Neural progenitor cell (in vitro differentiated cells): ENCODE measurements around the gene CDC23. TPM values are rescaled to one million over a fixed set of nuclear protein-coding genes. Genes with fewer than 3 reads are reported as not detected.

Source experiments
- DNase-seq: peaks from one replicate; pipeline ENCODE4 v3.0.0-alpha.2; 2016; ENCODE audit warnings: low spot score
- H2AFZ ChIP-seq: fragments of 200-600 bp; sonication (generic); replicated peaks from 2 replicates; pipeline ENCODE4 v1.6.1; 2016; ENCODE audit warnings: antibody characterized with exemption
- H3F3A ChIP-seq: fragments of 200-600 bp; sonication (generic); 2 replicates; pipeline ENCODE4 v1.6.1; 2016; ENCODE audit warnings: antibody characterized with exemption, low read depth
- H3K27ac ChIP-seq: fragments of 200-600 bp; sonication (generic); 2 replicates; pipeline ENCODE4 v1.5.1; 2016; ENCODE audit warnings: mild to moderate bottlenecking
- H3K27me3 ChIP-seq: fragments of 200-600 bp; sonication (generic); 2 replicates; pipeline ENCODE4 v1.6.1; 2016; ENCODE audit warnings: mild to moderate bottlenecking, moderate library complexity
- H3K36me3 ChIP-seq: fragments of 200-600 bp; sonication (generic); 2 replicates; pipeline ENCODE4 v1.5.1; 2016
- H3K4me1 ChIP-seq: fragments of 200-600 bp; sonication (generic); 2 replicates; pipeline ENCODE4 v1.6.1; 2016; ENCODE audit warnings: mixed run types
- H3K4me2 ChIP-seq: fragments of 200-600 bp; sonication (generic); 2 replicates; pipeline ENCODE4 v1.6.1; 2016
- H3K4me3 ChIP-seq: fragments of 200-600 bp; sonication (generic); 2 replicates; pipeline ENCODE4 v1.5.1; 2016
- H3K79me2 ChIP-seq: fragments of 200-600 bp; sonication (generic); 2 replicates; pipeline ENCODE4 v1.6.1; 2016; ENCODE audit warnings: low read depth
- H3K9ac ChIP-seq: fragments of 200-600 bp; sonication (generic); 2 replicates; pipeline ENCODE4 v1.6.1; 2016
- H3K9me3 ChIP-seq: fragments of 200-600 bp; sonication (generic); 2 replicates; pipeline ENCODE4 v1.5.1; 2016; ENCODE audit warnings: low read depth
- H4K20me1 ChIP-seq: fragments of 200-600 bp; sonication (generic); 2 replicates; pipeline ENCODE4 v1.6.1; 2016; ENCODE audit warnings: low read depth
- H3K27ac Mint-ChIP-seq: 3 replicates; pipeline ENCODE4 v1.8.0; 2021; ENCODE audit warnings: mixed read lengths
- H3K27me3 Mint-ChIP-seq: 2 replicates; pipeline ENCODE4 v1.8.0; 2022; ENCODE audit warnings: low read depth, mild to moderate bottlenecking, inconsistent platforms, moderate library complexity, mixed read lengths; ENCODE audit not compliant: insufficient read depth
- H3K36me3 Mint-ChIP-seq: 3 replicates; pipeline ENCODE4 v1.8.0; 2021; ENCODE audit warnings: mixed read lengths
- H3K4me1 Mint-ChIP-seq: 3 replicates; pipeline ENCODE4 v1.8.0; 2021; ENCODE audit warnings: mixed read lengths
- H3K4me3 Mint-ChIP-seq: 3 replicates; pipeline ENCODE4 v1.8.0; 2021; ENCODE audit warnings: mild to moderate bottlenecking, moderate library complexity, mixed read lengths
- H3K9me3 Mint-ChIP-seq: 3 replicates; pipeline ENCODE4 v1.8.0; 2020; ENCODE audit warnings: mixed read lengths
- CTCF ChIP-seq: fragments of 200-600 bp; sonication (generic); IDR thresholded peaks from 2 replicates; pipeline ENCODE4 v1.5.1; 2017; ENCODE audit warnings: antibody characterized with exemption, mild to moderate bottlenecking
- EZH2 ChIP-seq: fragments of 200-600 bp; sonication (generic); IDR thresholded peaks from 2 replicates; pipeline ENCODE4 v1.6.1; 2017; ENCODE audit warnings: antibody characterized with exemption, mild to moderate bottlenecking, moderate library complexity
- EZH2phosphoT487 ChIP-seq: fragments of 200-600 bp; sonication (generic); IDR thresholded peaks from 2 replicates; pipeline ENCODE4 v1.6.1; 2017; ENCODE audit warnings: antibody characterized with exemption
- total RNA-seq: library from RNA; depleted of rRNA; stranded (reverse); fragments of >200 nt; gene quantifications from 2 replicates; pipeline ENCODE4 v1.2.3, GENCODE V29; 2015; ENCODE audit warnings: low replicate concordance

Gene CDC23
- total RNA-seq, 1 donor from 2014 or later, result 83.3 TPM

- H3K27me3 ChIP-seq, result peaks cover 51% of the 10 kb centered on the region
- no peaks in the 10 kb centered on the region for H3K9me3 ChIP-seq
- no peak for DNase-seq
- no peak overlapping the region for H3K4me3 ChIP-seq
- H3K27ac ChIP-seq, result no peak overlapping the region
- no peak for TF ChIP-seq EZH2phosphoT487
- TF ChIP-seq CTCF, result no peak
- no peak for TF ChIP-seq EZH2
- no peaks in the 10 kb centered on the region for H3K36me3 ChIP-seq
- H3K9me3 Mint-ChIP-seq, result no peaks in the 10 kb centered on the region
- peaks cover 29% of the 10 kb centered on the region for H3K27me3 Mint-ChIP-seq
- H2AFZ ChIP-seq, result no peak overlapping the region
- H3F3A ChIP-seq, result peaks cover 25% of the 10 kb centered on the region
- H3K36me3 Mint-ChIP-seq, result no peaks in the 10 kb centered on the region
- peak overlapping the region; percentile 77 for H3K4me3 Mint-ChIP-seq
- no peak overlapping the region for H3K9ac ChIP-seq
- H3K4me1 ChIP-seq, result peaks cover 26% of the 10 kb centered on the region
- H3K79me2 ChIP-seq, result no peaks in the 10 kb centered on the region
- H3K4me2 ChIP-seq, result no peak overlapping the region
- no peak overlapping the region for H3K27ac Mint-ChIP-seq
- peaks cover 26% of the 10 kb centered on the region for H3K4me1 Mint-ChIP-seq
- H4K20me1 ChIP-seq, result no peaks in the 10 kb centered on the region
Observed at GRCh38 chr5:138240650-138241385, 27.7 kb upstream of the CDC23 start.

- no peaks in the 10 kb centered on the region for H3K9me3 Mint-ChIP-seq
- peaks cover 7% of the 10 kb centered on the region for H3K4me1 Mint-ChIP-seq
- Histone ChIP-seq H4K20me1 (no peaks in the 10 kb centered on the region), H2AFZ (no peak overlapping the region), H3K79me2 (no peaks in the 10 kb centered on the region), H3K27ac (no peak overlapping the region), H3K9me3 (no peaks in the 10 kb centered on the region), H3K4me1 (peaks cover 7% of the 10 kb centered on the region), H3K4me3 (no peak overlapping the region), H3F3A (peaks cover 9% of the 10 kb centered on the region), H3K27me3 (peaks cover 44% of the 10 kb centered on the region), H3K9ac (no peak overlapping the region), H3K36me3 (no peaks in the 10 kb centered on the region), H3K4me2 (no peak overlapping the region)
- H3K27ac Mint-ChIP-seq, result no peak overlapping the region
- no peak overlapping the region for H3K4me3 Mint-ChIP-seq
- TF ChIP-seq EZH2 (no peak), CTCF (no peak), EZH2phosphoT487 (no peak)
- peaks cover 26% of the 10 kb centered on the region for H3K27me3 Mint-ChIP-seq
- no peak for DNase-seq
- H3K36me3 Mint-ChIP-seq, result no peaks in the 10 kb centered on the region
Observed at GRCh38 chr5:138238034-138238433, 24.9 kb upstream of the CDC23 start.

- no peaks in the 10 kb centered on the region for H3K9me3 ChIP-seq
- H3K27ac Mint-ChIP-seq, result no peak overlapping the region
- H3K4me1 Mint-ChIP-seq, result no peaks in the 10 kb centered on the region
- no peaks in the 10 kb centered on the region for H3K4me1 ChIP-seq
- no peak for DNase-seq
- H4K20me1 ChIP-seq, result no peaks in the 10 kb centered on the region
- no peaks in the 10 kb centered on the region for H3K79me2 ChIP-seq
- H2AFZ ChIP-seq, result no peak overlapping the region
- no peaks in the 10 kb centered on the region for H3K36me3 Mint-ChIP-seq
- H3K27me3 Mint-ChIP-seq, result peaks cover 13% of the 10 kb centered on the region
- no peak overlapping the region for H3K4me3 Mint-ChIP-seq
- H3K9ac ChIP-seq, result no peak overlapping the region
- no peaks in the 10 kb centered on the region for H3K9me3 Mint-ChIP-seq
- H3K4me2 ChIP-seq, result no peak overlapping the region
- no peak overlapping the region for H3K27ac ChIP-seq
- H3K27me3 ChIP-seq, result peaks cover 10% of the 10 kb centered on the region
- H3K36me3 ChIP-seq, result no peaks in the 10 kb centered on the region
- no peak for TF ChIP-seq EZH2phosphoT487
- no peak for TF ChIP-seq CTCF
- no peak for TF ChIP-seq EZH2
- no peak overlapping the region for H3K4me3 ChIP-seq
- H3F3A ChIP-seq, result no peaks in the 10 kb centered on the region
Observed at GRCh38 chr5:138234651-138235050, 21.5 kb upstream of the CDC23 start.
